ENCODE measurements around the gene PRKN. TPM values are rescaled to one million over a fixed set of nuclear protein-coding genes. Genes with fewer than 3 reads are reported as not detected.
"Not testable (repeated sequence)": the region's sequence is repeated elsewhere in the genome, so short reads cannot be mapped to it uniquely, and the experiment has no call there.

The PRKN gene
- polyA plus RNA-seq, 1 donor from 2014 or later, result 1.2 TPM

DNA sequence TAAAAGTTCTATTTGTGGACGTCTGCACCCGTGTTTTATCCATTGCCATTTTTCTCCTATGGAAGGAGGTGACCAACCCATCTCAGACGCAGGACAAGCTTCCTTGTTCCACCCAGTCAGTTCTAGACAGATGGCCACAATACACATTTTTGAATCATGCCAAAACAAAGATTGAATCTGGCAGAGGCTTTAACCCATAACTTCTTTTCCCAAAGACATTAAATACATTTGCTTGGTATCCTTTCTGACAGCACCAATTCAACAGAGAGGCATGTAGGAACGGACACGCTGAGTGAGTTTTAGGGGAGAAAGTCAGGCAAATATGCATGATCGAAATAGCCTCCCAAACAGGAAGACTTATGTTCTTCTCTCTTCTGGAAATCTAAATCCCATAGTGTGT is 901.1 kb downstream of the PRKN start:
- no peaks in the 10 kb centered on the region for H3F3A ChIP-seq (ENCODE audit: insufficient read depth, low read length, poor library complexity, severe bottlenecking)

DNA sequence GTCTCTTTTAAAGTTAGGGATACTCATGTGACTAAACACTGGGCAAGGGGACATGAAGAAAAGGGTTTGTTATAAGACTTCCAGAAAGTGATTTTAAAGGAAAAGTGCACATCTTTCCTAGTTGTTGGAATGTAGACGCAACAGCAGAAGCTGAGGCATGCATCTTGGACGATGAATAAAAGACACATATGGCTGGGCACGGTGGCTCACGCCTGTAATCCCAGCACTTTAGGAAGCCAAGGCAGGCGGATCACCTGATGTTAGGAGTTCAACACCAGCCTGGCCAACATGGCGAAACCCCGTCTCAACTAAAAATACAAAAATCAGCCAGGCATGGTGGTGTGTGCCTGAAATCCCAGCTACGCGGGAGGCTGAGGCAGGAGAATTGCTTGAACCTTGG is 905.4 kb downstream of the PRKN start:
- not testable (repeated sequence) for H3K9me3 ChIP-seq (ENCODE audit: low read length); H3K9ac ChIP-seq (ENCODE audit: low read length); H2AFZ ChIP-seq (ENCODE audit: low read depth, low read length); H3K4me3 ChIP-seq (ENCODE audit: low read length); H3K4me2 ChIP-seq (ENCODE audit: low read length); H4K20me1 ChIP-seq (ENCODE audit: insufficient read depth); H3K79me2 ChIP-seq (replicated peaks; ENCODE audit: insufficient read depth, low read length); H3K9me2 ChIP-seq (ENCODE audit: insufficient read depth, low read length); H3K27ac ChIP-seq (ENCODE audit: low read length); H3F3A ChIP-seq (ENCODE audit: insufficient read depth, low read length, poor library complexity, severe bottlenecking); H3K27me3 ChIP-seq (ENCODE audit: insufficient read depth, low read depth, low read length); H3K36me3 ChIP-seq (ENCODE audit: insufficient read depth, low read length)

More for the DNA sequence above, 901.1 kb downstream of the PRKN start:
- no peak overlapping the region for H3K9ac ChIP-seq (ENCODE audit: low read length)
- H3K9me3 ChIP-seq (ENCODE audit: low read length), result no peaks in the 10 kb centered on the region
- no peaks in the 10 kb centered on the region for H3K79me2 ChIP-seq (replicated peaks; ENCODE audit: insufficient read depth, low read length)
- H3K36me3 ChIP-seq (ENCODE audit: insufficient read depth, low read length), result no peaks in the 10 kb centered on the region
- no peak overlapping the region for H2AFZ ChIP-seq (ENCODE audit: low read depth, low read length)
- no peak overlapping the region for H3K4me3 ChIP-seq (ENCODE audit: low read length)
- no peaks in the 10 kb centered on the region for H4K20me1 ChIP-seq (ENCODE audit: insufficient read depth)
- no peaks in the 10 kb centered on the region for H3K27me3 ChIP-seq (ENCODE audit: insufficient read depth, low read depth, low read length)
- no peaks in the 10 kb centered on the region for H3K9me2 ChIP-seq (ENCODE audit: insufficient read depth, low read length)
- H3K27ac ChIP-seq (ENCODE audit: low read length), result no peak overlapping the region
- no peak overlapping the region for H3K4me2 ChIP-seq (ENCODE audit: low read length)
- TF ChIP-seq RAD21 (conservative IDR thresholded peaks at IDR 0.05) (no peak), TAF1 (IDR thresholded peaks at IDR 0.05; ENCODE audit: low read depth) (no peak), EP300 (conservative IDR thresholded peaks at IDR 0.05; ENCODE audit: poor library complexity, severe bottlenecking) (no peak), SMC3 (conservative IDR thresholded peaks at IDR 0.05; ENCODE audit: poor library complexity) (no peak), MXI1 (conservative IDR thresholded peaks at IDR 0.05; ENCODE audit: poor library complexity, severe bottlenecking) (no peak), POLR2AphosphoS5 (IDR thresholded peaks at IDR 0.05) (no peak), EZH2 (IDR thresholded peaks at IDR 0.05; ENCODE audit: borderline replicate concordance, insufficient read depth, low read length, poor library complexity, severe bottlenecking) (no peak)
- TF ChIP-seq, protein P1, sequence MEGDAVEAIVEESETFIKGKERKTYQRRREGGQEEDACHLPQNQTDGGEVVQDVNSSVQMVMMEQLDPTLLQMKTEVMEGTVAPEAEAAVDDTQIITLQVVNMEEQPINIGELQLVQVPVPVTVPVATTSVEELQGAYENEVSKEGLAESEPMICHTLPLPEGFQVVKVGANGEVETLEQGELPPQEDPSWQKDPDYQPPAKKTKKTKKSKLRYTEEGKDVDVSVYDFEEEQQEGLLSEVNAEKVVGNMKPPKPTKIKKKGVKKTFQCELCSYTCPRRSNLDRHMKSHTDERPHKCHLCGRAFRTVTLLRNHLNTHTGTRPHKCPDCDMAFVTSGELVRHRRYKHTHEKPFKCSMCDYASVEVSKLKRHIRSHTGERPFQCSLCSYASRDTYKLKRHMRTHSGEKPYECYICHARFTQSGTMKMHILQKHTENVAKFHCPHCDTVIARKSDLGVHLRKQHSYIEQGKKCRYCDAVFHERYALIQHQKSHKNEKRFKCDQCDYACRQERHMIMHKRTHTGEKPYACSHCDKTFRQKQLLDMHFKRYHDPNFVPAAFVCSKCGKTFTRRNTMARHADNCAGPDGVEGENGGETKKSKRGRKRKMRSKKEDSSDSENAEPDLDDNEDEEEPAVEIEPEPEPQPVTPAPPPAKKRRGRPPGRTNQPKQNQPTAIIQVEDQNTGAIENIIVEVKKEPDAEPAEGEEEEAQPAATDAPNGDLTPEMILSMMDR (IDR thresholded peaks at IDR 0.05; ENCODE audit: poor library complexity, severe bottlenecking), result no peak
- TF ChIP-seq, protein P2, sequence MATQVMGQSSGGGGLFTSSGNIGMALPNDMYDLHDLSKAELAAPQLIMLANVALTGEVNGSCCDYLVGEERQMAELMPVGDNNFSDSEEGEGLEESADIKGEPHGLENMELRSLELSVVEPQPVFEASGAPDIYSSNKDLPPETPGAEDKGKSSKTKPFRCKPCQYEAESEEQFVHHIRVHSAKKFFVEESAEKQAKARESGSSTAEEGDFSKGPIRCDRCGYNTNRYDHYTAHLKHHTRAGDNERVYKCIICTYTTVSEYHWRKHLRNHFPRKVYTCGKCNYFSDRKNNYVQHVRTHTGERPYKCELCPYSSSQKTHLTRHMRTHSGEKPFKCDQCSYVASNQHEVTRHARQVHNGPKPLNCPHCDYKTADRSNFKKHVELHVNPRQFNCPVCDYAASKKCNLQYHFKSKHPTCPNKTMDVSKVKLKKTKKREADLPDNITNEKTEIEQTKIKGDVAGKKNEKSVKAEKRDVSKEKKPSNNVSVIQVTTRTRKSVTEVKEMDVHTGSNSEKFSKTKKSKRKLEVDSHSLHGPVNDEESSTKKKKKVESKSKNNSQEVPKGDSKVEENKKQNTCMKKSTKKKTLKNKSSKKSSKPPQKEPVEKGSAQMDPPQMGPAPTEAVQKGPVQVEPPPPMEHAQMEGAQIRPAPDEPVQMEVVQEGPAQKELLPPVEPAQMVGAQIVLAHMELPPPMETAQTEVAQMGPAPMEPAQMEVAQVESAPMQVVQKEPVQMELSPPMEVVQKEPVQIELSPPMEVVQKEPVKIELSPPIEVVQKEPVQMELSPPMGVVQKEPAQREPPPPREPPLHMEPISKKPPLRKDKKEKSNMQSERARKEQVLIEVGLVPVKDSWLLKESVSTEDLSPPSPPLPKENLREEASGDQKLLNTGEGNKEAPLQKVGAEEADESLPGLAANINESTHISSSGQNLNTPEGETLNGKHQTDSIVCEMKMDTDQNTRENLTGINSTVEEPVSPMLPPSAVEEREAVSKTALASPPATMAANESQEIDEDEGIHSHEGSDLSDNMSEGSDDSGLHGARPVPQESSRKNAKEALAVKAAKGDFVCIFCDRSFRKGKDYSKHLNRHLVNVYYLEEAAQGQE (IDR thresholded peaks at IDR 0.05; ENCODE audit: borderline replicate concordance), result no peak

DNA sequence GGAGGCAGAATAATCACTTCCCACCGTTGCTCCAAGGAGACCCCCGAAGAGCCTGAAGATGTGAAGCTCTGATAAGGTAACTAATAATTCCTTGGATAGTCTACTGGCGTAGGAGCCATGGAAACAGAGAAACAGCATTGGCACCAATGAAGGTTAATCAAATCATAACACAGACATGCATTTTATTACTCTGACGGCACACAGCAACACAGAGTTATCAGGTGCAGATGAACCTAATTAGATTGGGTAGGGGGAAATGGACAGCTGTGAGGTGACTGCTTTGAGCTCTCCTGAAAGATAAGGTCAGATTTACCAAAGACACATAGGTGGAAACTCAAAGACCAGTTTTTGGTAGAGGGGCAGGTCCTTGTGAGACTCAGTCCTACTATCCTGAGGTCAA is 909.7 kb downstream of the PRKN start:
- H3K27me3 ChIP-seq (ENCODE audit: insufficient read depth, low read depth, low read length), result no peaks in the 10 kb centered on the region
- H3K4me3 ChIP-seq (ENCODE audit: low read length), result no peak overlapping the region
- H3K4me2 ChIP-seq (ENCODE audit: low read length), result no peak overlapping the region
- TF ChIP-seq SMC3 (conservative IDR thresholded peaks at IDR 0.05; ENCODE audit: poor library complexity), result no peak
- TF ChIP-seq EP300 (conservative IDR thresholded peaks at IDR 0.05; ENCODE audit: poor library complexity, severe bottlenecking), result no peak
- no peak for TF ChIP-seq MXI1 (conservative IDR thresholded peaks at IDR 0.05; ENCODE audit: poor library complexity, severe bottlenecking)
- H3K79me2 ChIP-seq (replicated peaks; ENCODE audit: insufficient read depth, low read length), result no peaks in the 10 kb centered on the region
- no peaks in the 10 kb centered on the region for H3K9me2 ChIP-seq (ENCODE audit: insufficient read depth, low read length)
- no peaks in the 10 kb centered on the region for H4K20me1 ChIP-seq (ENCODE audit: insufficient read depth)
- no peak overlapping the region for H3K27ac ChIP-seq (ENCODE audit: low read length)
- no peak overlapping the region for H3K9ac ChIP-seq (ENCODE audit: low read length)
- H3K9me3 ChIP-seq (ENCODE audit: low read length), result no peaks in the 10 kb centered on the region
- no peaks in the 10 kb centered on the region for H3K36me3 ChIP-seq (ENCODE audit: insufficient read depth, low read length)
- H3F3A ChIP-seq (ENCODE audit: insufficient read depth, low read length, poor library complexity, severe bottlenecking), result no peaks in the 10 kb centered on the region
- no peak overlapping the region for H2AFZ ChIP-seq (ENCODE audit: low read depth, low read length)

Measured in neural cell (in vitro differentiated cells).